ENCODE data around the gene IGF2BP2.
A peak's percentile ranks its signal among the peaks of the same experiment; 100 is the strongest.

Gene IGF2BP2

DNA sequence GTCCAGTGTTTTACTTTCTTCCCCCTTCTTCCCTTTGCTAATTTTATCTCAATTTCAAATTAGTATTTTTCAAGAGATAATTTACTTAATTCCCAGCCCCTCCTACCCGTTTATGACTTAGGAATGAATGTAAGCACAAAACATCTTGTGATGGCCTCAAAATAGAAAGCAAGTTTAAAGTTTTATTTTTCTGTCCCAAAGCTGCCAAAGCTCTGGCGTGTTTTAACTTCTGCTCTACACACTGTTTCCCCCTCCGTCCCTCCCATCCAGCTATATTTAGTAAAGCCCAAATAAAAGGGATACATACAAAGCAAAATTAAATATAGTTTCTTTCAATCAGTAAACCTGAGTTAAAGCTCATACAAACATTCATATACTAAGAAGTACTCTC lies 59.9 kb downstream of the IGF2BP2 start:
- H3K4me3 ChIP-seq = peak overlapping the region; percentile 15
- DNase-seq (ENCODE audit: low spot score) = no peak
- TF ChIP-seq, protein P1, sequence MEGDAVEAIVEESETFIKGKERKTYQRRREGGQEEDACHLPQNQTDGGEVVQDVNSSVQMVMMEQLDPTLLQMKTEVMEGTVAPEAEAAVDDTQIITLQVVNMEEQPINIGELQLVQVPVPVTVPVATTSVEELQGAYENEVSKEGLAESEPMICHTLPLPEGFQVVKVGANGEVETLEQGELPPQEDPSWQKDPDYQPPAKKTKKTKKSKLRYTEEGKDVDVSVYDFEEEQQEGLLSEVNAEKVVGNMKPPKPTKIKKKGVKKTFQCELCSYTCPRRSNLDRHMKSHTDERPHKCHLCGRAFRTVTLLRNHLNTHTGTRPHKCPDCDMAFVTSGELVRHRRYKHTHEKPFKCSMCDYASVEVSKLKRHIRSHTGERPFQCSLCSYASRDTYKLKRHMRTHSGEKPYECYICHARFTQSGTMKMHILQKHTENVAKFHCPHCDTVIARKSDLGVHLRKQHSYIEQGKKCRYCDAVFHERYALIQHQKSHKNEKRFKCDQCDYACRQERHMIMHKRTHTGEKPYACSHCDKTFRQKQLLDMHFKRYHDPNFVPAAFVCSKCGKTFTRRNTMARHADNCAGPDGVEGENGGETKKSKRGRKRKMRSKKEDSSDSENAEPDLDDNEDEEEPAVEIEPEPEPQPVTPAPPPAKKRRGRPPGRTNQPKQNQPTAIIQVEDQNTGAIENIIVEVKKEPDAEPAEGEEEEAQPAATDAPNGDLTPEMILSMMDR (IDR thresholded peaks at IDR 0.05) = no peak
- H3K27ac ChIP-seq = peak overlapping the region in 1 of 2 donors; percentile 38

DNA sequence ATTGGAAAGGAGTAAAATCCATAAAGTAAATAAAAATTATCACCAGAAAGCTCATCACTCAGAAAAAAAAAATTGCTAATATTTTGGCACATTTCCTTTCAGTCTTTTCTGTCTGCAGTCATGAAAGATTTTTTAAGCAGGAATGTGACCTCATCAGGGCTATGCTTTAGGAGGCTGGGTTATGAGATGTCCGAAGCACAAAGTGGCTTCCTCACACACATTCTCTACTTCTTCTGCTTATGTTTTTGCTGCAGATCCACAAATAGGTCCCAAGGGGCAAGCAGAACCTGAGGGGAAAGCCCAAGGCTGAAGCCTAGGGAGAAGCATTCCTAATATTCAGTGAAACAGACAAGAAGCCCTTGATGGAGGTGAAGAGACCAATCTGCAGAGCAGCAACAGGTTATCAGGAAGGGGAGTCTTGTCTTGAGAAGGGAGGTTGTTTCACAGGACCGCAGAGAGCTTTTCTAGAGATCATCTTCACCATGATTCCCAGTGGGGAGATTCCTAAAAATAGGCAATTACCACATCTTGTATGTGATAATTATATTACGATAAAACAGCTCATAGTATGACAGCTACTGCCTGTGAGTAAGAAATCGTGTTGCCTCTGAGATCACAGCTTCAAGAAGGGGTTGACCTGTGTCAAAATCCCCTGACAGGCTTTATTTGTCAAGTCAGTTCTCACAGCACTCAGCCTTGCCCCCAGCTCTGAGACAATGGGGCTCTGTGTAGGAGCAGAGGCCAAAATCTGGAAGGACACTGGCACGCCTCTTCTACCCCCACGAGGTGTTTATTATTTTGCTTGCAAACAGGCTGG lies 60.5 kb downstream of the IGF2BP2 start:
- H3K27ac ChIP-seq = peak overlapping the region in 1 of 2 donors; percentile 38
- DNase-seq (ENCODE audit: low spot score) = no peak
- peak overlapping the region; percentile 15 for H3K4me3 ChIP-seq
- TF ChIP-seq, protein P1 (IDR thresholded peaks at IDR 0.05) = no peak

DNA sequence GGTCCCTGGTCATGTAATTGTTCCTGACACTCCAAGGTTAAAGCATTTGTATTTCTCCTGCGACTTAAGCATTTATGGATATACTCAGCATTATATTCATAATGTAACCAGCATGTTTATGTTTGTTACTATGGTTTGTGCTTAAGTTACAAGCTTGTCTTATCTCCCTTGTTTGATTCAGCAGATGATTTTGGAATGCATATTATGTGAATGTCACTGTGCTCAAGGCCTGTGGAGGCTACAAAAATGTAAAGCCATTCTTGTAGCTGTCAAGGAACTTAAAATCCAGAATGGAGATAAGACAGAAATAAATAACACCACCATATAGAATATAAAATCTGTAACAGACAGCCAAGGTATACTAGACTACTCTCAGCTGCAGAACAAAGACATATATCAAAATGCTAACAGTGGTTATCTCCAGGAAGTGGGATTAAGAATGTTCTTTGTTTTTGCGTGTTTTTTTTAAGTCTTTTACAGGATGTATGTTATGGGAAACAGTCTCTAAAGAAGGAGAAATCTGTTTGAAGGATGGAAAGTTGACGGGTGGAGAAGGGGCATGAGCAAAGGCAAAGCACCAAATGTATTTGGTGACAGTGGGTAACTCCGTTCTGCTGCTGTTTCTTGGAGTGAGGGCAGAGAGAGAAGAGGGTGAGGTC lies 61.4 kb downstream of the IGF2BP2 start:
- DNase-seq (ENCODE audit: low spot score) = no peak
- TF ChIP-seq, protein P1 (IDR thresholded peaks at IDR 0.05) = no peak
- Histone ChIP-seq H3K4me3 (no peak overlapping the region), H3K27ac (no peak overlapping the region)

DNA sequence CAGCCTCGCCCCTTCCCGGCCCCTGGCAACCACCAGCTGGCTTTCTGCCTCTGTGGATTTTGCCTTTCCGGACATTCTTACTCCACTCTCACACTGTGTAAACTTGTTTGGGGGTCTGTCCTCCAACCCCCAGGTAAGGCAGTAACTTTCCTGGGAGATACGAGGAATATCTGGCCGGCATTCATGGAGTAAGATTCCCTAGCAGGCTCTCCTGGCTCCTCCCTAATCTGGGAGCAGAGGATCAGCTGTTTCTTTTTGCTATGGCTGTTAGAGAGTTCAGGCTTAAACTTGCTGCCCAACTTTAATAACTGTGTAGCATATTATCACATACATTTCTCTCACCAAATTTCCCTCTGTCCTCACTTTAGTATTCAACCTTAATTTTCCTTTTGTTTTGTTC lies 64.3 kb downstream of the IGF2BP2 start:
- peak overlapping the region; percentile 55 for H3K4me3 ChIP-seq
- TF ChIP-seq, protein P1 (IDR thresholded peaks at IDR 0.05) = no peak
- no peak overlapping the region for H3K27ac ChIP-seq
- DNase-seq (ENCODE audit: low spot score) = no peak

DNA sequence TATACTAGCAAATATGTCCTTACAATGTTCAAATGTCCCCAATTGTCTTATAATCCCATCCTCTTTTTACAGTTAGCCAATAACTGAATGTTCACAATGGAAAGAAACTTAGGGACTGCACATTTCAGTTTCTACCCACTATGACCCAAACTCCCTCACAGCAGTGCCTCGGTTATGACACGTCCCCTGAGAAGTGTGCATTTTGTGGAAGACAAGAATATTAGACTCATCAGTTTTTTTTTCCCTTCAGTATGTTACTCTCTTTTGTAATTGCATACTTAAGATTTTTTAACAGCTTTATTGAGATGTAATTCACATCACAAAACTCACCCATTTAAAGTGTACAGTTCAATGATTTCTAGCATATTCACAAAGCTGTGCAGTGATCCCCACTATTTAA lies 64.8 kb downstream of the IGF2BP2 start:
- TF ChIP-seq, protein P1 (IDR thresholded peaks at IDR 0.05) = no peak
- DNase-seq (ENCODE audit: low spot score) = no peak
- H3K27ac ChIP-seq = no peak overlapping the region
- H3K4me3 ChIP-seq = peak overlapping the region; percentile 55

DNA sequence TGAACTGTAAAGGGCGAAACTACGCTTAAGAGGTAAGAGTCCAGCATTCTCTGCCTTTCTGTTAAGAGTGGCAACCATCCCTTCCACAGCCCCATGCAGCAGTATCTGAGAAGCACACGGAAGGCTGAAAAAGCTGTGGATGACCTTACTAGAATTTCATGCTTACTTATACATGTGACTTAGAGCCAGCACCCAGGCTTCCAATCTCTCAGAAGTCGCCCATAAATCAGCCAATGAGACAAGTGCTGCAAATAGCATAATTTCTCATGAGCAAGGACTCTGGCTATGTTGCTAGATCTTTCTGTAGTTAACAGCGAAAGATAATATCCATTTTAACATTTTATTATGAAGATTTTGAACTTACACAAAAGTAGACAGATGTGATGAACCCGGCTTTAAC lies 65.3 kb downstream of the IGF2BP2 start:
- DNase-seq (ENCODE audit: low spot score) = no peak
- no peak overlapping the region for H3K4me3 ChIP-seq
- TF ChIP-seq, protein P1 (IDR thresholded peaks at IDR 0.05) = no peak
- H3K27ac ChIP-seq = no peak overlapping the region

DNA sequence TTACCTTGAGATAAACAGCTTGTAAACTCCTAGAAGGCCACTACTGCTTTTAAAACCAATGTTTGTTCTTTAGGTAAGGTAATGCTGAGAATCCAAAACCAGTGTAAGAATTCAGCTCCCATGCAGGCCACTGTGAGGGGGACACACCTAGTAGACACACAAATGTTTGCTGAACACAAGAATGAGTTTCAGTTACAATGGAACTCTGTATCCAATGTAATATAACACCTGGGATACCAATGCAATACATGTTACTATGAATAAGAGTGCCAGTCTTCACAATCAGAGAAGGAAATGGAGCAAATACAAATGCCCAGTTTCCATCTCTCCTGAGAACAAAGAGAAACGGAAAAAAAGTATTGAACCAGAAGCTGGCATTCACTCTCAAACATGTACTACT lies 65.9 kb downstream of the IGF2BP2 start:
- no peak for DNase-seq (ENCODE audit: low spot score)
- no peak overlapping the region for H3K4me3 ChIP-seq
- H3K27ac ChIP-seq = no peak overlapping the region
- TF ChIP-seq, protein P1 (IDR thresholded peaks at IDR 0.05) = no peak

Data from coronary artery (tissue), 2 donors.